Umbilical cord (tissue), 2 donors: ENCODE results near the gene CYP4B1. TPM values are rescaled to one million over a fixed set of nuclear protein-coding genes. Genes with fewer than 3 reads are reported as not detected.
"Not testable (repeated sequence)": the region's sequence is repeated elsewhere in the genome, so short reads cannot be mapped to it uniquely, and the experiment has no call there.

Experiments
- DNase-seq: peaks from one replicate; pipeline ENCODE4 v3.0.0-alpha.2; 2015; ENCODE audit warnings: low spot score
- total RNA-seq: library from RNA; depleted of rRNA; stranded (reverse); fragments of >200 nt; gene quantifications from one replicate; pipeline ENCODE4 v1.2.3, GENCODE V29; 2014; ENCODE audit warnings: low replicate concordance; ENCODE audit not compliant: insufficient read depth

CYP4B1 gene
- 2.9 TPM for total RNA-seq

GRCh38 chr1:46798810-46799209 lies at the start of gene CYP4B1:
CYP4B1 (plus strand) TSS chr1:46799046; CDS start chr1:46799082, 36 bp downstream.
- no peak for DNase-seq

GRCh38 chr1:46749404-46749803 lies 49.4 kb upstream of the CYP4B1 start:
- no peak for DNase-seq

GRCh38 chr1:46749921-46750404 lies 48.9 kb upstream of the CYP4B1 start:
- DNase-seq, result no peak

- DNase-seq, result no peak
Measured at GRCh38 chr1:46753985-46754384, 44.9 kb upstream of the CYP4B1 start.

GRCh38 chr1:46754707-46755106 lies 44.1 kb upstream of the CYP4B1 start:
- DNase-seq, result not testable (repeated sequence)

- DNase-seq, result no peak
Measured at GRCh38 chr1:46755121-46755520, 43.7 kb upstream of the CYP4B1 start.

GRCh38 chr1:46757247-46757955 lies 41.4 kb upstream of the CYP4B1 start:
- DNase-seq, result peak; percentile 5

- peak; percentile 2 for DNase-seq
Measured at GRCh38 chr1:46757956-46758528, 40.8 kb upstream of the CYP4B1 start.

- no peak for DNase-seq
Measured at GRCh38 chr1:46760558-46761166, 38.2 kb upstream of the CYP4B1 start.

- no peak for DNase-seq
Measured at GRCh38 chr1:46761740-46762139, 37.1 kb upstream of the CYP4B1 start.

GRCh38 chr1:46764402-46764801 lies 34.4 kb upstream of the CYP4B1 start:
- DNase-seq, result no peak

- no peak for DNase-seq
Measured at GRCh38 chr1:46767649-46768282, 31.1 kb upstream of the CYP4B1 start.

- no peak for DNase-seq
Measured at GRCh38 chr1:46768445-46768844, 30.4 kb upstream of the CYP4B1 start.

- DNase-seq, result no peak
Measured at GRCh38 chr1:46769028-46769740, 29.7 kb upstream of the CYP4B1 start.

- DNase-seq, result no peak
Measured at GRCh38 chr1:46770541-46770940, 28.3 kb upstream of the CYP4B1 start.

- no peak for DNase-seq
Measured at GRCh38 chr1:46772571-46772970, 26.3 kb upstream of the CYP4B1 start.

GRCh38 chr1:46774297-46774696 lies 24.5 kb upstream of the CYP4B1 start:
- no peak for DNase-seq

GRCh38 chr1:46778456-46778855 lies 20.4 kb upstream of the CYP4B1 start:
- not testable (repeated sequence) for DNase-seq

GRCh38 chr1:46784666-46785065 lies 14.2 kb upstream of the CYP4B1 start:
- DNase-seq, result no peak

- not testable (repeated sequence) for DNase-seq
Measured at GRCh38 chr1:46788634-46789033, 10.2 kb upstream of the CYP4B1 start.

GRCh38 chr1:46790446-46791101 lies 8.3 kb upstream of the CYP4B1 start:
- DNase-seq, result no peak
